Smooth muscle cell of the coronary artery (primary cell): Measurements from ENCODE around the gene PIF1. TPM values are rescaled to one million over a fixed set of nuclear protein-coding genes. Genes with fewer than 3 reads are reported as not detected.

ENCODE experiments used
- total RNA-seq: library from RNA; depleted of rRNA; stranded (reverse); fragments of >200 nt; gene quantifications from 2 replicates; pipeline ENCODE4 v1.2.3, GENCODE V29; 2014; ENCODE audit warnings: low replicate concordance

The PIF1 gene, protein sequence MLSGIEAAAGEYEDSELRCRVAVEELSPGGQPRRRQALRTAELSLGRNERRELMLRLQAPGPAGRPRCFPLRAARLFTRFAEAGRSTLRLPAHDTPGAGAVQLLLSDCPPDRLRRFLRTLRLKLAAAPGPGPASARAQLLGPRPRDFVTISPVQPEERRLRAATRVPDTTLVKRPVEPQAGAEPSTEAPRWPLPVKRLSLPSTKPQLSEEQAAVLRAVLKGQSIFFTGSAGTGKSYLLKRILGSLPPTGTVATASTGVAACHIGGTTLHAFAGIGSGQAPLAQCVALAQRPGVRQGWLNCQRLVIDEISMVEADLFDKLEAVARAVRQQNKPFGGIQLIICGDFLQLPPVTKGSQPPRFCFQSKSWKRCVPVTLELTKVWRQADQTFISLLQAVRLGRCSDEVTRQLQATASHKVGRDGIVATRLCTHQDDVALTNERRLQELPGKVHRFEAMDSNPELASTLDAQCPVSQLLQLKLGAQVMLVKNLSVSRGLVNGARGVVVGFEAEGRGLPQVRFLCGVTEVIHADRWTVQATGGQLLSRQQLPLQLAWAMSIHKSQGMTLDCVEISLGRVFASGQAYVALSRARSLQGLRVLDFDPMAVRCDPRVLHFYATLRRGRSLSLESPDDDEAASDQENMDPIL
- 4.0 and 4.1 TPM in 2 replicates for total RNA-seq

DNA sequence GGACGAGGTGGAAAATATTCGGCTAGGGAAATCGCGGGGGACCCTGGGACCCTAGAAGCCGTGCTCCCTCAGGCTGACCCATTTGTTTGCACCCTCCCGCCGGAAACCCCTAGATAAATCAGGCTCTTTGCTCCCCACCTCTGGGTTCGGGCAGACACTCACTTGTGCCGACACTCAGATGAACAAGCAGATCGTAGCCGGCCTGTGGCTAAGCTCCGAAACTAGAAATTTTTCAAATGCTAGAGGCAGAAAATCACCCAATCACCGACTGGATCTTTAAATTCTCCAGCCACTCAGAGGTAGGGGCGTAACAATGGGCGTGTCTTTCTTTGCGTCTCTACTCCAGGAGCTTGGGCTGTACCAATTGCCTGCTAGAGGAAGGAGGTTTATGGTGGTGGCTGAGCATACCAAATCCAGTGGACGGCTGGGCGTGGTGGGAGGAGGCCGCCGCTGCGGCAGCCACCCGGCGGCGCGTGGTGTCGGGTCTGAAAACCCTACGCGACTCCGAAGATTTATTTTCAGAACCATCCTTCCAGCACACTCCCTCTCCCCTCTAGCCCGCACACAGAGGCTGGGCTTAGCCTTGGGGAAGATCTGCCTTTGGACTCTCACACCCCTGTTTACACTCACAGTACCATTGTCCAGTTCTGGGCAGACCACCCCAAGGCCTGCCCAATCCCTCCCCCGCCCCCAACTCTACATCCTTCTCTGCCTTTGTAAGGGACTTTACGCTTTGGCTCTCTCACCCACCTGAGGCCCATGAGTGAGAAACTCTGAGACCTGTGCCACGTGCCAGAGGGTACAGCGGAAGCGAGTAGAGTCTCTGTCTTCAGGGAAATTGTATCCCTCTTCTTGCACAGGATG, at the start of gene PIF1:
Gene PIF1 (minus strand): TSS at position 217 of the 864 bp plus-strand sequence. CDS start 1,312 bp downstream, outside the sequence.

DNA sequence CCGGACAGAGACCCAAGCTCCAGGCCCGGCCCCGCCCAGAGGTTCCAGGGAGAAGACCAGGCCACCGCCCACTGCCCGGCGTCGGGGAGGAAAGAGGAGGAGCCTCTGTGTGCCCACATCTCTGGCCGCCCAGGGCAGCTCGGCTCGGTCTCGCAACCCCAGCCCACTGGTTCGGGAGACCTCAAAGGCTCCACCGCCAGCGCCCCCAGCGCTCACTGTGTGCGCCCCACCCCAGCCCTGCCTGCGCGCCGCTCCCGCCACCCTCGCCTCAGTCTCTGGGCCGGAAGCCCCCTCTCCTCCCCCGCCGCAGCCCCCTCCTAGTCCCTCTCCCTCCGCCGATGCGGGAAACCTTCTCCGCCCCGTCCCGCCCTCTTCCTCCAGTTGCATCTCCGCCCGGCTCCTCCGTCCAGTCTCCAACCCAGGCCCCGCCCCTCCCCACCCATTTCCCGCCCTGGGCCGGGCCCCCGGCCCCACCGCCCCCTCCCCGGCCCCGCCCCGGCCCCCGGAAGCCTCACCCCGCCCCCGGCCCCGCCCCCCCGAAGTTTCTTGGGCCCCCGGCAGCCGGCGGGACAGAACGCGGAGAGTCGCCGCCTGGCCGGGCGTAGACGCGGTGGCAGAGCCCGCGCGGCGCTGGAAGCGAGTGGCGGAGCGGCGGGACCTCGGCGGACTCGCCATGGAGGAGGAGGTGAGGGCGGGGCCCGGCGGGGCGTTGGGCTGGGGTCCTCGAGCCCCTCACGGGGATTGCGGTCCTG, 16.1 kb upstream of the PIF1 start, which contains the start of gene PLEKHO2:
Gene PLEKHO2 (plus strand): TSS at position 572 of the 752 bp plus-strand sequence. CDS start 102 bp downstream, at position 674.

DNA sequence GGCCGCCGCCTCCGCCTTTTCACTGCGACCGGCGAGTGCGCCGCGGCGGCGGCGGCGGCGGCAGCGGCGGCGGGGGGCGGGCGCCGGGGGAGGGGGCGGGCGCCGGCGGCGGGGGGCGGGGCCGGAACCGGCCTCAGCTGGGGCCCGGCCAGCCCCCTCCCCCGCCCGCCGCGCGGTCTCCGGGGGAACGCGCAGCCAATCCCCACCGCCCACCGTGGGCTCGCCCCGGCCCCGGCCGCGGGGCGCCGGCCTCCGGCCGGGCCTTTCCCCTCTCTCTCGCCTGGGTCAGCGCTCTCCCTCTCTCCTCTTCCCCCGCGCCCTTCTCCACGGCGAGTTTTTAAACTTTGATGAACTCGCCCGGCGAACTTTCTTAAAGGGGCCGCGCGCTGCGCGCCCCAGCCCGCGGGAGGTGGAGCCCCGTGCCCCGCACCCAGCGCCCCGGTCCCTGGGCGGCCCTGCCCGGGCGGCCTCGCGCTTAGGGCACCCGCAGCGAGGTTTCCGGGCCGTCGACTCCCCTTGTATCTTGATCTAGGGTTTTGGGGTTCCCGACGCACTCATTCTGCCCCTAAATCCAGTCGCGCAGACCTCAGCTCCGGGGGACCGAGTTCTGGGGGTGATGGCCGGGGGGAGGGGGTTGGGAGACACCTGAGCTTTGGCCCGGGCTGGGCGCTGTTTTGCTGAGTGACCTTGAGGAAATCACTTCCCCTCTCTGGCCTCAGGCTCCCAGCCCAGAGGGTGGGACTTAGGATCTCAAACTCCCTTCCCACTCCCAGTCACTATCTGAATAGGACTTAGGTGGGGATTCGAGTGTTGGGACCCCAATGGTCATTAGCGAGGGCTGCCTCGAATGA, 49.7 kb downstream of the PIF1 start, which contains the start of gene RBPMS2:
Gene RBPMS2 (minus strand): TSS at position 39 of the 851 bp plus-strand sequence. CDS start 270 bp downstream, outside the sequence.

Other genes starting within 250 kb of the PIF1 start
- not detected in 2 replicates for gene RBPMS2, start 50.1 kb downstream of the PIF1 start, total RNA-seq
- 12.6 and 48.2 TPM in 2 replicates for gene PLEKHO2, start 16.3 kb upstream of the PIF1 start, total RNA-seq
- 3.2 and 15.3 TPM in 2 replicates for gene ANKDD1A, start 86.3 kb upstream of the PIF1 start, total RNA-seq
- gene SPG21, start 164.3 kb upstream of the PIF1 start, total RNA-seq = 41.0 and 62.0 TPM in 2 replicates
- gene MTFMT, start 204.0 kb upstream of the PIF1 start, total RNA-seq = 7.0 and 10.7 TPM in 2 replicates
- gene SLC51B, start 219.7 kb upstream of the PIF1 start, total RNA-seq = not detected in 2 replicates
- gene RASL12, start 242.3 kb upstream of the PIF1 start, total RNA-seq = 0.30 and 4.1 TPM in 2 replicates